Measurements from ENCODE around the gene CCDC194.

The CCDC194 gene, protein sequence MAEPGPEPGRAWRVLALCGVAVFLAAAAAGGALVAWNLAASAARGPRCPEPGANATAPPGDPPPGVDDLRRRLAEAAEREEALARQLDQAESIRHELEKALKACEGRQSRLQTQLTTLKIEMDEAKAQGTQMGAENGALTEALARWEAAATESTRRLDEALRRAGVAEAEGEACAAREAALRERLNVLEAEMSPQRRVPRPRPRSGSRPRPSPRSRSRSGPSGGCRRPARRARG

DNA sequence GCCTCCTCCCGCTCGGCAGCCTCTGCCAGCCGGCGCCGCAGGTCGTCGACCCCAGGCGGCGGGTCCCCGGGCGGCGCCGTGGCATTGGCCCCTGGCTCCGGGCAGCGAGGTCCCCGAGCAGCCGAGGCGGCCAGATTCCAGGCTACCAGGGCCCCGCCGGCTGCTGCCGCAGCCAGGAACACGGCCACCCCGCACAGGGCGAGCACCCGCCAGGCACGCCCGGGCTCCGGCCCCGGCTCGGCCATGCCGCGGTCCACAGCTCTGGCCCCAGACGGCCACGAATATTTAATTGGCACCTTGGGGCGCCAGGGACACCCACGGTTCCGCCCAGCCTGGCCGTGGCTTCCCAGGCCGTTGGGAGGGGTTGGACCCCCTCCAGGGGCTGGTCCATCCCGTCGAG is at the start of gene CCDC194:
Gene CCDC194, minus strand, starts transcription at position 283 of the 400 bp plus-strand sequence. Its CDS starts 38 bp downstream, at position 245.
- no peak for DNase-seq (ENCODE audit: low read depth in 3 of 3)

DNA sequence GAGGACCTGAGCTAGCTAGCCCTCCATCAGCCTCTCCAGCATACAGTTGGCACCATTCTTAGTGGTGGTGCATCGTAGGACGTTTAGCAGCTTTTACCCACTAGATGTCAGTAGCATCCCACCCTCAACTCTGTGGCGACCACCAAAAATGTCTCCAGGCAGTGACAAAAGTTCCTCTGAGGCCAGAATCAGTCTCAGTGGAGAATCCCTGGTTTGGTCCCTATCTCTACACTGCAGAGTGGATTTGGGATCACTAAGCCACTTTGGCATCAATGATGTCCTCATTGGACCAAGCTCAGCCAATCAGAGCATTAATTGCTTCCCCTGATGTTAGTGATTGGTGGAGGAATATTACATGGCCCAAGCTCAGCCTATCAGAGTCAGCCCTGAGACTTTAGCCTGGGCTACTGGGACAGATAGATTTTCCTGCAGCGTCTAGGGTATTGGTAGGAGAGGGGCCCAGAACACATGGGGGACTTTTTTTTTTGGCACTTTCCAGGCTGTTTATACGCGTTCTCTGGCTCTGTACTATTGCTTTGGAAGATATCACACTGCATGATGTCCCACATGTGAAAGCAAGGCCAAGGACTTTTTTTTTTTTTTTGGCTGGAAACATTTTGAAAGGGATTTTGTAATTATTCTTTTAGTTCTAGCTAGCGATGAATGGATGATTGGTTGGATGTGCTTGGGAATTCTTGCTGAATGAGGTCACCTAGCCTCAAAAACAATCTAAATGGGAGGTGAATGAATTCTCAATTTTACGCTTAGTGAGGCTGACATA is 47.4 kb upstream of the CCDC194 start:
- no peak for DNase-seq (ENCODE audit: low read depth in 3 of 3)

DNA sequence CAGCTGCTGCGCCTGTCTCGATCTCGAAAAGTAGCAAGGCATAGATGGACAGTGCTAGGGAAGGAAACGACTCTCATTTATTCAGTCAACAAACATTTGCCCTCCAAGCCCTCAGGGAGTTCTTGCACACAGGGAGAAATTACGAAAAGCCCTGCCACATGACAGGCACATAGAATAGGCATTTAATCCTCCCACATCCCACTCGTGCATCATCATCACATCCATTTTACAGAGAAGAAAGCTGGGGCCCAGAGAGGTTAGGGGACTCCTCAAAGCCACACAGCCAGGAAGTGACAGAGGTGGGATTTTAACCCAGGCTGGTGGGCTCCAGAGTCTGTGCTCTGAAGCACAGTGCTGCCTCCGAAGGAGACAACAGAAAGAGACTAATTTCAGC is 42.9 kb upstream of the CCDC194 start:
- no peak for DNase-seq (ENCODE audit: low read depth in 3 of 3)

DNA sequence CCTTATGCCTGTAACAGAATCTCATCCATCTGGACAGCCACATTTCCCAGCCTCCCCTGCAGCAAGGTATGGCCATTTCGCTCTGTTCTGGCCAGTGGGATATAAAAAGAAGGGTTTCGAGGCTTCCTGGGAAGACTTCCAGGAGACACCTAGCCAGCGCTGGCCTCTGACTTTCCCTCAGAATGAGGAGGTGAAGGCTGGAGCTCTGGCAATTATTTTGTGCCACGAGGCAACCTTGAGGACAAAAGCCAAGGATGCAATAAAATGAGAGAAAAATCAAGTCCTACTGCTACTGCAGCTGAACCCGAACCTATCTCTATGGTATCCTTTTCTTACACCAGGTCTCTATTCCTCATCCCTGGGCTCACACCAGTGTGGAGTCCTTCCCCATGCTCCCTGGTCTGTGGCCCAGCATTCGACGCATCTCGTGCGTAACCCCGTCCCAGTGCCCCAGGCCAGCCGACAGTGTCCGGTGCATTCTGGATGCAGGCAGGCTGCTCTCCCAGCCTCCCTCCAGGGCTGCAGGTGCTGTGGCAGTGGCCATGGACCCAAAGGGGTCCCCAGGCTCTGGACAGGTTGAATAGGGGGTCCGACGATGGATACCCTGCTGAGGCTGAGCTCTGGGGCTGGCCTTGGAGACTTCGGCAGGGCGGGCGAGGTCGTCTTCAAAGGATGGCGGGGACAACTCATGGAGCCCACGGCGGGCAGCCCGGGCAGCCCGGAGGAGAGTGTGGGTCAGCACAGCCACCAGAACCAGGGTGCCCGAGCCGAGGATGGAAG is 42.3 kb upstream of the CCDC194 start:
- no peak for DNase-seq (ENCODE audit: low read depth in 3 of 3)

DNA sequence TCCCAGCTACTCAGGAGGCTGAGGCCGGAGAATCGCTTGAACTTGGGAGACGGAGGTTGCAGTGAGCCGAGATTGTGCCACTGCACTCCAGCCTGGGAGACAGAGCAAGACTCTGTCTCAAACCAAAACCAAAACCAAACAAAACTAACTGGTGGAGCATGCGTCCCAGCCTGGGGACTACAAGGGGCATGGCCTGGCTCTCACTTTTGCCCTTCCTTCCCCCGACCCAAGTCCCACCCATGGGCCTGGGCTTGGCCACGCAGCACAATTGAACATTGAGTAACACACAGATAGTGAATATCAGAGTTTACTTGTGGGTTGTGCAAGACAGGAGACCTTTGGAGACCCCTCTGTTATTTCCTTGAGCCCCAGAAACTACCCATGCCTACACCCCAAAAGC is 41.2 kb upstream of the CCDC194 start:
- no peak for DNase-seq (ENCODE audit: low read depth in 3 of 3)

DNA sequence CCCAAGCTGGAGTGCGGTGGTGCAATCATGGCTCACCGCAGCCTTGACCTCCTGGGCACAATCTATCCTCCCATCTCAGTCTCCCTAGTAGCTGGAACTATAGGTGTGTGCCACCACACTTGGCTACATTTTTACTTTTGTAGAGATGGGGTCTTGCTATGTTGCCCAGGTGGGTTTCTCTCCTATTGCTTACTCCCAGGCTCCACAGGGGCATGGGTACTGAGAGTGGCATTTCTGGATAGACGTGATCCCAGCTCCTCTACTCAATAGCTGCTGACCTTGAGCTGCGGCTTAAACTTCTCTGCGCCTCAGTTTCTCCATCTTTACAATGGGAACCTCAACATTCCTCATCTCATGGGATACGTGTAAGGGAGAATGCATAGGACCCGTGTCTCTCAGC is 37.4 kb upstream of the CCDC194 start:
- DNase-seq (ENCODE audit: low read depth in 3 of 3), result no peak

DNA sequence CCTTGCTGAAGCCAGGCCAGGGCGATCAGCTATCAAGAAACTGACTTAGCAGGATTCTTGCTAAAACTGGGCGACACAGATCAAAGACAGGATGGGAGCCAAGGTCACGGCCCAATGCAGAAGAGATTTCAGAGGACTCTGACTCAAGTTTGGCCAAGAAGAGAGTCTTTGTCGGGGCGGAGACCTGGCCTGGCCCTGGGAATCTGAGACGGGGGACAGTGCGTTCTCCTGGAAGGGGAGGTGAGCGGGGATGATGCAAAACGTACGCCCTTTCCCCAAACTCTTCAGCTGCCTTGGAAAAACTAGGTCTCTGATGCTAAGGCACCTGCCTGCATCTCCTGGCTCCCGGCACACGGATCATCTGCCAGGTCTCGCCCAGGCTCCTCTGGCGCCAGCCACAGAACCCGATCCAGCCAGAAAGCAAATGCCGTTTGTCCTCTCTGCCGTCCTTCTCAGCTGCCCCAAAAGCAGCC is 35.7 kb upstream of the CCDC194 start:
- DNase-seq (ENCODE audit: low read depth in 3 of 3), result no peak

DNA sequence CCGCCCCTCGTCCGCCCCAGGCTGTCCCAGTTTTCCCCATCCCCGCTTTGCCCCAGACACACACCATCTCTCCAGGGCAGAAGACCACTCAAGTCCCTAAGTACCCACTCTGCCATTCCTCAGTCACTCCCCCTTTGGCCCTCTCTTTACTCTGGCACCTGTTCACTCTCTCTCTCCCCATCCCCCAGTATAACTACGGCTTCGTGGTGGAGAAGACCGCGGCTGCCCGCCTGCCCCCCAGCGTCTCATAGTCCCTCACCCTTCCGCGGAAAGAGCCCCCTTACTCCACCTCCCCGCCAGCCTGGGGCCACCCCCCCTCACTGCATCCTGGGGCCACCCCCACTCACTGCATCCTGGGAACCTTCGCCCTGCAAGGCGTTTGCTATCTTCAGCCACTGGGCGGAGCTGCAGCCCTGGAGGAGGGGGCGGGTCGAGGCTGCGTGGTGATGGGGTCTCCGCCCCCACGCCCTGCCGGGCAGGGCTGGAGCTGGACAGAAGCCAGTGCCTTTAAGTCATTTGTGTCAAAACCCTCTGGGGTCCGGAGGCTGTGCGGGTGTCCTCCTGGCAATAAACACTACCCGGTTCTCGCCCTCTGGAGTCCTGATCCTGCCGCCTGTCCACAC is 30.9 kb upstream of the CCDC194 start:
- peak in 1 of 3 experiments; percentile 29 for DNase-seq (ENCODE audit: low read depth in 3 of 3)

DNA sequence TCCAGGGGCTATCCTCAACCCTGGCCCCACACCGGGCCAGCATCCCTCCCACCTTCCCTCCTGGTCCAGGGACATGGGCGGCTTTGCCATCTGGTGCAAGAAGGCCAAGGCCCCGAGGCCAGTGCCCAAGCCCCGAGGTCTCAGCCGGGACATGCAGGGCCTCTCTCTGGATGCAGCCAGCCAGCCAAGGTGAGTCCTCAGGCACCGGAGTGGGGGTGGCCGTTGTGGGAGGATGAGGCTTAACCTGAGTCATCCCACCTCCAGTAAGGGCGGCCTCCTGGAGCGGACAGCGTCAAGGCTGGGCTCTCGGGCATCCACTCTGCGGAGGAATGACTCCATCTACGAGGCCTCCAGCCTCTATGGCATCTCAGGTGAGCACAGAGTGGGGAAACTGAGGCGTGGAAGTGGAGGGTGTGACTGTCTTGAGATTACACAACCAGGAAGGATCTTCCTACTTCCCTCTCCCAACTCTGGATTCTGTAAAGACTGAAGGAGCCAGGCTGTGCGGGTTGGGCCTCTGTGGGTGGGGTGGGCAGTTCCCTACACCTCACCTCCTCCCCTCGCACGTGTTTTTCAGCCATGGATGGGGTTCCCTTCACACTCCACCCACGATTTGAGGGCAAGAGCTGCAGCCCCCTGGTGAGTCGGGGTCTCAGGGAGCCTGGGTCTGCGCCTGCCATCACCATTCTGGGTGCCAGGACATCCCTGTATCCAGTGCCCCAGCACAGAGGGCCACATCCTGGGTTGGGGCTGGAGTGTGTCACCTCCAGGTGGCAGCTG is 29.6 kb upstream of the CCDC194 start:
- DNase-seq (ENCODE audit: low read depth in 3 of 3), result no peak

DNA sequence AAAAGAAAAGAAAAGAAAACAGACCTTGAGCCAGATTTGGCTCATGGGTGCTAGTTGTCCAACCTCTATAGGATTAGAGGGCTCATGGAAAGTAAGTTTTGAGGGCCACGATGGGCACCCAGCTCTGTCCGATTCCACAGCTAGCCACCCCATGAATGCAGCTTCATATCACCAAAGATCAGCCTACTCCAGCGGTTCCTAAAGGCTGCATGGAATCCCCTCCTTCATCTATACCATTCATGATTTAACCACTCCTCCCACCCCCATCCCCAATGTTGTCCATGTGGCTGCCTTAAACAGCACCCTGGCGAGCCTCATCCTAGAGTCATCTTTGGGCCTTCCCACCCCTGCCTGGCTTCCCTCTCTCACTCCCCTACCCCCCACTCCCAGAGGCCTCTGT is 27.9 kb upstream of the CCDC194 start:
- no peak for DNase-seq (ENCODE audit: low read depth in 3 of 3)

DNA sequence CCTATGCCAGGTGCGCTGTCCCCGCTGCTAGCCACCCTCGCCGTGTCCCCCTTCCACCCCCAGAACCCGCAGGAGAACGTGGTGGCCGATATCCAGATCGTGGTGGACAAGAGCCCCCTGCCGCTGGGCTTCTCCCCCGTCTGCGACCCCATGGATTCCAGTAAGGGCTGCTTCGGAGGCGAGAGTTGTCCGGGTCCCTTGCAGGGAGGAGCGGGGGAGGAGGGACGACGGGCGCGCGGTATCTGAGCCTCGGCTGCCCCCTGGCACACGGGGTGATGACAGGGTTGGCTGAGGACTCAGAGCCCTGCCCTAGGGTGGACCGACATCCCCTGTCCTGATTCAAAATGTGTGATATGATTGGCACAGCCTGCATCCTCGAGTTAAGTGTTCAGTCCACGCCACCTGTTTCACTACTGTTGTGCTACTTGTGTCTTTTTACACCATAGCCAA is 26.5 kb upstream of the CCDC194 start:
- peak in 1 of 3 experiments; percentile 38 for DNase-seq (ENCODE audit: low read depth in 3 of 3)

DNA sequence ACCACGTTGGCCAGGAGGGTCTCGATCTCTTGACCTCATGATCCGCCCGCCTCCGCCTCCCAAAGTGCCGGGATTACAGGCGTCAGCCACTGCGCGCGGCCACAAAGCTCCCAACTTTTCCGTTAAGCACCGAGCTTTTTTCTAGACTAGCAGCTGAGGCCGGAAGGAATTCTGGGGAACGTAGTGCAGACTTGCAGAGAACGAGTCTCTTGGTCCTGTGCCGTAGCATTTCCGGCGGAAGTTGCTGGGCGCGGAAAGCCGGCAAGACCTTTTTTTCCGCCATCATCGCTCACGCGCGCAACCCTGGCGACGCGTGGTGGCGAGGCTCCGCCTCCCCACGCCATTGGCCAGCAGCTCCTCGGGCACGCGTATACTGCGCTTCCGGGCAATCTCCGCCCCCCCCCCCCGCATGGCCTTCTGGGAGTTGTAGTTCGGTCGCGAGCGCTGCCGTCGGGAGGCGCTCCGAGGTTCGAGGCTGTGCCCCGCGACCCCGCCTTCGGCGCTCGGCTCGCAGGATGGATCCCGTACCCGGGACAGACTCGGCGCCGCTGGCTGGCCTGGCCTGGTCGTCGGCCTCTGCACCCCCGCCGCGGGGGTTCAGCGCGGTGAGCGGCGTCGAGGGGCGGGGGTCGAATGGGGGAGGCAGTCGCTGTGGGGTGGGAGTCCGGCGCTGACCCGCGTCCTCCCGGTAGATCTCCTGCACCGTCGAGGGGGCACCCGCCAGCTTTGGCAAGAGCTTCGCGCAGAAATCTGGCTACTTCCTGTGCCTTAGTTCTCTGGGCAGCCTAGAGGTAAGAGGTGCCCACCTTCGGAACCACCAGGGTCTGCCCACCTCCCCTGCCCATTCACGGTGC is 25.9 kb upstream of the CCDC194 start, which contains the start of gene MVB12A:
Gene MVB12A, plus strand, starts transcription at position 427 of the 854 bp plus-strand sequence. Its CDS starts 89 bp downstream, at position 516.
- peak; percentile 91 to 95 (median 91) for DNase-seq (ENCODE audit: low read depth in 3 of 3)

DNA sequence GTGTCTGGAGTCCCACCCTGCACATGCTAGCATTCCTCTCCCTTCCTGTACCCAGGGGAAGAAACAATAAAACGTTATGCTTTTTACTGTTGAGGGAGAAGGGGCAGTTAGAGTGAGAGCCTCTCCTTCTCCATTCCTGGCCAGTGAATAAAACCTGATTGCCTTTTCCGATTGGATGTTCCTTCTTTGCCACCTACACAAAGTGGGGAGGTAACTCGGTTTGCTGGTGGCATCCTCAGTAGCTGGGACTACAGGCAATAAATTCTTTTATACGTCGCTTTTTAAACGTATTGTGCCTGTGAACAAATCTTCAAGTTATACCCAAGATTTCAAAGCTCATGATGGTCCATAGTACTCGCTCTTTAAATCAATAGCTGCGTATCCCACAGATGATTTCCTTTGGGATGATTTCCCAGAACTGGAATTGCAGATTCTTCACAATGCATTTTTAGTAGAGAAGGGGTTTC is 25.2 kb upstream of the CCDC194 start:
- DNase-seq (ENCODE audit: low read depth in 3 of 3), result no peak

DNA sequence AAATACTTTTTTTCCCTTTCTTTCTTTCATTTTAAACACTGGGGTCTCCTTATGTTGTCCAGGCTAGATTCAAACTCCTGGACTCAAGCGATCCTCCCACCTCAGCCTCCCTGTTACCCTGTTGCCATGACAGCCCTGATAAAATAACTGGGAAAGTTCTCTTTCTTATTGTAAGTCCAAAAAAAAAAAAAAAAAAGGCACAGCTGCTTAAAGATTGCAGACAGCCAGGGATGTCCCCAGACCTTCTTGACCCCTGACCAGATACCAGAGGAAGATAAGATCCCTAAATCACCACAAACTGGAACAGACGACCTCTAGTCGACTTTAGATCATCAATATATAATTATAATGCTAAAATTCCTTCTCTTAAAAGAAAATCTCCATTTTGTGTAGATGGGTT is 24.7 kb upstream of the CCDC194 start:
- no peak for DNase-seq (ENCODE audit: low read depth in 3 of 3)

DNA sequence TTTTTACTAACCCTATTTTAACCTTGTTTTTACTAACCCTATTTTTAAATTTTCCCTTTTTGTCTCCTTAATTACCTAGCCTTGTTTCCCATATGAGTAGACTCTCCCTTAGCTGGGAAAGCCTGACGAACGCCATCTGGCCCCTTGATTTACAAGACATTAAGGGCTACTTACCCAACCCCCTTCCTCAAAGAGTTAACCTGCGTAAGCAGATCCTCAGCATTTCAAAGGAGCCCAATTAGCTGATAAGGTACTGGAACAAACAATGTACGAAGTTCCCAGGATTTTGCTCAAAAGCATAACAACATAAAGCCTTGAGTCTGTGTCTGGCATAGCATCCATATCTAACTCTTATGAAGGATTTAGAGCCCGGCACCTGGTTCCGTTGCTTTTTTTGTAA is 21.1 kb upstream of the CCDC194 start:
- DNase-seq (ENCODE audit: low read depth in 3 of 3), result no peak

DNA sequence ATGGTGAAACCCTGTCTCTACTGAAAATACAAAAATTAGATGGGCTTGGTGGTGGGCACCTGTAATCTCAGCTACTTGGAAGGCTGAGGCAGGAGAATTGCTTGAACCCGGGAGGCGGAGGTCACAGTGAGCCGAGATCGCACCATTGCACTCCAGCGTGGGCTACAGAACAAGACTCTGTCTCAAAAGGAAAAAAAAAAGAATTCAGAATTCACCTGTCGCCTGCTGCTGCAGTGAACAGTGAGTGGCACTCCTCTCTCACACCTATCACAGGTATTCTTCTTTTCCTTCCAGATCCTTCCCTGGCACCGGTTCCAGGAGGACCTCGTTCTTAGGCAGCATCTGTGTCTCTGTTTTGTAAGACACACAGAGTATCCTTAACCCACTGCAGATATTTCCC is 20.1 kb upstream of the CCDC194 start:
- no peak for DNase-seq (ENCODE audit: low read depth in 3 of 3)

DNA sequence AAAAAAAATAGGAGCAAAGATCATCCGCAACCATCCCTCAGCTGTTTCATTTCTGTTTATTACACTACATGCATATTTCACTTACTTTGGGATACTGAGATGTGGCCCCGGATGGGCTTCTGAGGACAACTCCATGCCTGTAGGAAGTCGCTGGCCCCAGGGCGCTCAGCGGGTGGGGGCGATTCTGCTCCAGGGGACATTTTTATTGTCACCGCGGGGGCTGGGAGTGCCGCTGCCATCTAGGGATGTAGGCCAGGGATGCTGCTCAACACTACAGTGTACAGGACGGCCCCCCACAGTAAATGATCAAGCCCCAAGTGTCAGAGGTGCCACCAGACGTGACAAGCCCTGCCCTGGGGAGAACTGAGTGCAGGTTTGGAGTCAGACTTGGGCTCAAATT is 17.8 kb upstream of the CCDC194 start:
- DNase-seq (ENCODE audit: low read depth in 3 of 3), result no peak

DNA sequence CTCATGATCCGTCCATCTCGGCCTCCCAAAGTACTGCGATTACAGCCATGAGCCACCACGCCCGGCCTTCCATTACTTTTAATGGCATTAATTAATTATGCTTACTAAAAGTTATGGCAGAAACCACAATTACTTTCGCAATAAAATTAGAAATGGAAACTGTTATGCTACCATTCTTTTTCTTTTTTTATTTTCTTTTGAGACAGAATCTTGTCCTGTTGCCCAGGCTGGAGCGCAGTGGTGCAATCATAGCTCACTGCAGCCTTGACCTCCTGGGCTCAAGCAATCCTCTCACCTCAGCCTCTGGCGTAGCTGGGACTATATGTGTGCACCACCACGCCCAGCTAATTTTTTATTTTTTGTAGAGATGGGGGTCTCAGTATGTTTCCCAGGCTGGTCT is 16.0 kb upstream of the CCDC194 start:
- no peak for DNase-seq (ENCODE audit: low read depth in 3 of 3)

DNA sequence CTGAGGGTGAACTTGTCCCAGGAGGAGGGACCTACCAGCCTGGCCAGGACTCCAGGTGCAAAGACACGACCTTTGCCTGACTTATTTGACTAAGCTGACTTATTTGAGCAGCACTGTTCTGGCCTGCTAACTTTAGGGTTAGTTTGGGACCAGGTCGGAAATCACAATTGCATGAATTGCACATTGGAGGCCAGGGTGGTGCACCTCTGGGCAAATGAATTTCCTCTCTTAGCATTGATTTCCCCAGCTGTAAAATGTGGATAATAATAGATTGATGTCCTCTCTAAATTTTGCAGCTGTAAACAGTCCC is 12.8 kb upstream of the CCDC194 start:
- no peak for DNase-seq (ENCODE audit: low read depth in 3 of 3)

Measured in stimulated activated CD4-positive, alpha-beta T cell treated with anti-CD3 and anti-CD28 coated beads, TNF-alpha, amount 100 ng/mL, for 24 hours (primary cell).